ENCODE measurements around the gene MTMR10.

MTMR10 gene

DNA sequence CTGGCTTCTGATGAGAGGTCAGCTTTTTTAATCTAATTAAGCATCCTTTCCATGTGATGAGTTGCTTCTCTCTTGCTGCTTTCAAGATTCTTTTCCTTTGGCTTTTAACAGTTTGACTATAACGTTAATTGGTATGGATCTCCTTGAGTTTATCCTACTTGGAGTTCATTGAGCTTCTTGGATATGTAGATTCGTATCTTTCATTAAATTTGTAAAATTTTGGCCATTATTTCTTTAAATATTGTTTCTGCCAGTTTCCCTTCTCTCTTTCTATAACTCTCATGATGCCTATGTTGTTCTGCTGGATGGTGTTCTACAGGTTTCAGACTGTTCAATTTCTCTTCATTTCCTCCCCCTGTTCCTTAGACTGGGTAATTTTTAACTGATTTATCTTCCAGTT is 21.0 kb upstream of the MTMR10 start:
- no peak for DNase-seq (ENCODE audit: low read depth in 3 of 3)

DNA sequence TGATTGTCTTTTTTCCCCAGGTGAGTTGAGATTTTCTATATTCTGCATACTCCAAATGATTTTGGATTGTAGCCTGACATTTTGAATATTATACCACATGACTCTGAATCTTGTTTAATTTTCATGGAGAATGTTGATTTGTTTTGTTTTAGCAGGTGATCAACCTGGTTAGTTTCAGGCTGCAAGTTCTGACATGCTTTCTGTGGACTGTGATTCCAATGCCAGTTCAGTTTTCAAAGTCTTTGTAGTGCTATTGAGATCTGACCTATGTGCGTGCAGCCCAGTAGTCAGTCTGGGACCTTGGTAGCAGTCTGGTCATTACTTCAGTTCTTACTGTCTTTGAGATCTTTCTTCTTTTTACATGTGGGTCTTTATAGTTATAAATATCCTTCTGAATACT is 18.6 kb upstream of the MTMR10 start:
- DNase-seq (ENCODE audit: low read depth in 3 of 3), result no peak

DNA sequence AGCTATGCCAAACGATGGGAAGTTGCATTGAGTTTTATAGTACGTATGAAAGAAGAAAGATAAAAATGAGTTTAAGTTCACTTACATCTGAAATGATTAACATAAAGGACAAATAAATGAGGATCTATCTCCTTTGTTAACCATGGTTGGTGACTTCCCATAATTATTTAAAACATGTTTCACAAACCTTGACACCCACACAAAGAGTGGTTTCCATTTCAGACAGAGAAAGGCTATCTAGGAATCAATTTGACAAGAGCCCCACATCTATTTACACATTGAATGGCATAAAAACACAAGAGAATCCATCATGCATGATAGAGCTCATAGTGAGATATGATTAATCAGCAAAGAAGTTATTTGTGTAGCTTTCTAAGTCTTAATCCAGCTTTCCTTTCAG is 14.2 kb upstream of the MTMR10 start:
- DNase-seq (ENCODE audit: low read depth in 3 of 3), result no peak

DNA sequence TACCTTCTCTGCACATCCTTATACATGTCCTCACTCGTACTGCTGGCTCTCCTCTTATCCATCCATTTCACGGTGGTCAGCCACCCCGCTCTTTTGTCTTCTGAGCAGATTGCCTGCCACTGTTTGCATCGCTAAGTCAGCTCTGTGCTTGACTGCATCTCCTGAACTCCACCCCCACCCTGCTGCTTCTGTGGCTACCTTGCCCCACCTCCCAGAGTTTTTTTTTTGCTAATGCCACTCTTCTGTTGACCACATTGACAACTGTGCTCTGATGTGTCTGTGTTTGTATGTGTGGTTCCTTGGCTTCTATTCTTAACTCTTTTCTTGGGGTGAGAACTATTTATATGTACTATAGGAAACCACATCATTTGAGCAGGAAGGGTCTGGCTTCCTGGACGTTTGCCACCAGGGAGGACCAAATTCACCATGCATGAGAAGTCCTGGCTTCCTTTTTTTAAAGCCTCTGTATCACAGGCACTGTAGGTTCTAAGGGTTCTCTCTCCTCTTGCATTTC is 12.8 kb upstream of the MTMR10 start:
- no peak for DNase-seq (ENCODE audit: low read depth in 3 of 3)

DNA sequence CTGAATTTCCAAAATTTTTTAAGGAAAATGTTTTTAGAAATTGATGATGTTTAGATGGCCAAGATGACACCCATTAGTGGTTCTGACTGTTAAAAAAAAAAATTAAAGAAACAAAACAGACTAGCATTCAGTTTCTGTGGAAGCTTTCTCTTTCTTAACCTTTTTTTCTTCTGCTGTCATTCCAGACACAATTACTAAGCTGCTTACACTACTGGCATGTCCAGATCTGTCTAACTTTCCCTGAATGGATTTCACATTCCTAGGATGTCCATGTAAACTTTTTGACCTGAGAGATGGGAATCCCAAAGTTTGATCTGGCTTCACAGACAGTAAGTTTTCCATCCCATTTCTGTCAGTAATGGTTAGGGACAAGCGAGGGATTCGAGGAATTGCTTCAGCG is 10.3 kb upstream of the MTMR10 start:
- DNase-seq (ENCODE audit: low read depth in 3 of 3), result no peak

DNA sequence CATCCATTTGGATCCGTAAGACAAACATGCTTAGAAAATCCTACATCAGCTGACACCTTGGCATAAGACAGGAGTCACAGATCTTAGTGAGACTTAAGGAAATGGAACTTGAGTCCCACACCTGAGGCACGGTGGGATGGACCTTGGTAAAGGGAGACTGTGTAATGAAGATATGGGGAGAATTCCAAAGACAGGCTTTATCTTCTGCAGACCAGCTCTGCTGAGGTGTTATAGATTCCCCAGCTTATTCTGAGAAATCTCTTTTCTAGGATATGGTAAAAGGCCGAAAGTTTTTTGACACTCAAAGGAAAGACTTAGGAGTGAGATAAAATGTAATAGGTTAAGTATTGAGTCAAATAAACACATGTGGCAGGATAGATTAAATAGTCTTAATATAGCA is 8.3 kb upstream of the MTMR10 start:
- no peak for DNase-seq (ENCODE audit: low read depth in 3 of 3)

DNA sequence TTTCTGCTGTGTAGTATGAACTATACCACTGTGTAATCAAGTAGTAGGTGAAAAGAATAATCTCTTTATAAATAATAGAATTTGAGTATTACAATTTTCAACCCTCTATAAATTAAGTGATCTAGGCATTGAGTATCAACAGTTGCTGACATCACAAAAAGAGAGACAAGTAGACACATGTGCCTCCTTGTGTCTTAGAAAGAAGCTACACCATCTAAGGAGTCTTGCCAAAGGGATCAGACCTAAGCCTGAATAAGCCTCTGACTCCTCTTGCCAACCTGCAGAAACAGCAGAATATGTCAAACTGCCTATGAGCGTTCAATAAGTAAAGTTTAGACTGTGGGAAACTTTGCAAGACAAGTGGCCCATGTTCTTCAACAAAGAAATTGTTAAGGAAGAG is 5.8 kb upstream of the MTMR10 start:
- no peak for DNase-seq (ENCODE audit: low read depth in 3 of 3)

DNA sequence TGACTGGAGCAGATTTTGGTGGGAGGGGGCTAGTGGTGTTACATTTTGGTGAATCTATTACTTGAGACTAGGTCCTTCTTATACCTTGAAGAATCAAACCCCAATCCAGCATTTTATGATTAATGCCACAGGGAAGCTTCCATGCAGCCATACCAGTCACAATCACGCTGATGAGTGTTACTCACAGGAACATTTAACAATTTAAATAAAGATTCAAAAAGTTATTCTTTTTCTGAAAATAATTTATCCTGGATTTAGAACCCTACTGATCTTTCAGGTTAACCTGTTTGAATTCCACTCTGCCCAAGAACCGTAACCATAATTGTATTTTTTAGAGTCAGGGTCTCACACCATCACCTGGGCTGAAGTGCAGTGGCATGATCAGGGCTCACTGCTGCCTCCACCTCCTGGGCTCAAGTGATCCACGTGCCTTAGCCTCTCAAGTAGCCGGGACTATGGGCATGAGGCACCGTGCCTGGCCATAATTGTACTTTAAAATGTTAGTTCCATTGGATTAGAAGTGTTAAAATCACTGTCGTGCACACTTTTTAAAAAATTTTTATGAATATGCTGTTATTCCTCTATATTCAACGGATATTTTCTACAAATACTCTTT is 929 bp upstream of the MTMR10 start:
- DNase-seq (ENCODE audit: low read depth in 3 of 3), result no peak

DNA sequence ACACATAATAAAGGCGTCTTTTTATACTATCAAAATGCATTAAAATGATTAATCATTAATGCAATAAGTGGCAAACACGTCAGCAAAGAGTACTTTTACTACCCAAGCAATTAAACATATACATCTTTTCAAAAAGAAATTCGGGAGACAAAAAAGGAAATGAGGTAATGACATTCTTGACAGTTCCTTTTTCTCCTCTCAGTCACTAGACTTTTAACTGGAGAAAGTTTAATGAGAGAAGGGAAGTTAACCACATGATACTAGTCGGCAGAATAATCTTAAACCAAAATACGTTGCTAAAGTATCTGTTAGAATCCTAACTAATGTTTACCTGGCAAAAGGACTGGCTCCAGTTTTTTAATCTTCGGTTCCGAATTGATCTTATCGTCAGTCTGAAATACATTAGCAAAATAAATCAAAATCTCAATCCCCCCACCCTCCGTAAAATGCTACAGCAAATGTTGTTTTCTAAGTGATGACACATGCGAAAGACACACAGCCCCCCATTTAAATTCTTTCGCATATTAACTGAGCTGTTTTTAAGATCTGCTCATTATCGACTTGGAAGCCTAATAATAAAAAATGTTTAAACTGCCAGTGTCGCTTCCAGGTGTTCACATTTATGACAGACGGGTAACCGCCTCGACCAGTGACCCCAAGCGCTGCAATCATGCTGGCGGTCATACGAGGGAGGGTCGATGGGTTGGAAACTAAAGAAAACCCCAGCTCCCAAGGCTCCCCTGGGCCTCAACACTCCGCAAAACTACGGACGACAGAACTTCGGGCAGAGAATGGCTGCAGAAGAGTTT is 778 bp downstream of the MTMR10 start:
- no peak for DNase-seq (ENCODE audit: low read depth in 3 of 3)

DNA sequence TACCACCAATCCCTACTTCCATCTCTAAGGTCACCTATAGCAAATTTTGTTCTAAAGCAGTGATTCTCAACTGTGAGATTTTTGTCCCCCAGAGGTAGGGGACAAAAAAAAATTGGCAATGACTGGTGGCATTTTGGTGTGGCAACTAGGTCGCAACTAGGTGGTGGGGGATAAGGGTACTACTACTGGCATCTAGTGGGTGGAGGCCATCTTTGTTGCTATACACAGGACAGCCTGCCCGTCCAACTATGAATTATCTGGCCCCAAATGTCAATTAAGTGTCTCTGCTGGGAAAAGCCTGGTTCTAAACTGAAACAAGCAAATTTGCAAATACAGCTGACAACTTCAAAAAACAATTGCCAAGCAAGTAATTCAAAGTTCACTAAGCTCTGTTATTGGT is 1.4 kb downstream of the MTMR10 start:
- no peak for DNase-seq (ENCODE audit: low read depth in 3 of 3)

DNA sequence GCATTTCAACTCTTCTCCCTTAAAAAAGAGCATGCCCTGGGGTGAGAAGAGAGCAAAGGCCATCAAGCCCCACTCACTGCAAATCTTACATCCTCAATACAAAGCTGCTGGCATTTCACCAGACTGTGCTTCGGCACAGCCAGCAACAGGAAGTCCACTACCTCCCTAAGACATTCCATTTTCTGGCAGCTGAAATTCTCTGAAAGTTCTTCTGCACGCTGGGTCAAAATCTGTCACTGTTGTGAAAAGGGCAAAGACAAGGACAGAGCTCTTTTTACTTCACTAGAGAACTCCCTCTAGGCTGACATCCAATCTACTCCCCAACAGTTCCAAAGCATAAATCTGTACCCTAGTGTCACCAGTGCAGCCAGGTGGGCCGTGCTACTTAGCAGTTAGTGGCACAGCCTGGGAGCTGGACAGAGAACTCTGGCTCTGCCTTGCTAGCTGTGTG is 6.3 kb downstream of the MTMR10 start:
- no peak for DNase-seq (ENCODE audit: low read depth in 3 of 3)

DNA sequence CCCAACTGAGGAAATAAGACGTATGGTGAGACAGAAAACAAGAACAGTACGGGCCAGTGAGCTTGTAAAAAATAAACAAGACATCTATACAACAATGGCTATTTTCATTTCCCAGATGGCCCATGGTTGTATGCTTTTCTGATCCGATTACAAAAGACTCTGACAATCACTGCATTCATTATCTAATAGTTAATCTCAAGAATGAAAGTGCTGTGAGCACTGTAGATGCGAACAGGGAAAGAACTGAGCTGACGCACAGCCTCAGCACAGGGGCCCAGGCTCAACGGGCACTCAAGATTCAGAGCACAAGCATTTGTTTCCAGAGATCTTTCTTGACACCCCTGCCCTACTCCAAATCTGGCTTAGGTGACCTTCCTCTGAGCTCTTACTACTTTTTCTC is 6.9 kb downstream of the MTMR10 start:
- DNase-seq (ENCODE audit: low read depth in 3 of 3), result no peak

DNA sequence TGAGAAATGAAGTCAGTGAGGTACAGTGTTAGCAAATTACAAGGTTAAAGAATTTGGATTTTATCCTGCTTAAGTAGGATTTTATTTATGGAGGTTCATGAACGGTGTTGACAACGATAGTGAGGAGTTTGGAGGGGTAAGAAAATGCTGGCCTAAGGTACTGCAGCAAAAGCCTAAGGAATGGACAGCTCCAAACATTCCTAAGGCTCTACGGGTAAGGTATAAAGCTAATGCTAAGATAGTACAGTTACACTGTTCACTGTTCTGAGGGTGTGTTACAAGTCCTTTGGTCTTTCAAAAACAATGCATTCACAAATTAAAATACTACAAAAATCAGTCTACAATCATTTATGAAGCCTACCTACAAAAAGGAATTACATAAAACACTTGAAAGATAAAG is 7.3 kb downstream of the MTMR10 start:
- no peak for DNase-seq (ENCODE audit: low read depth in 3 of 3)

DNA sequence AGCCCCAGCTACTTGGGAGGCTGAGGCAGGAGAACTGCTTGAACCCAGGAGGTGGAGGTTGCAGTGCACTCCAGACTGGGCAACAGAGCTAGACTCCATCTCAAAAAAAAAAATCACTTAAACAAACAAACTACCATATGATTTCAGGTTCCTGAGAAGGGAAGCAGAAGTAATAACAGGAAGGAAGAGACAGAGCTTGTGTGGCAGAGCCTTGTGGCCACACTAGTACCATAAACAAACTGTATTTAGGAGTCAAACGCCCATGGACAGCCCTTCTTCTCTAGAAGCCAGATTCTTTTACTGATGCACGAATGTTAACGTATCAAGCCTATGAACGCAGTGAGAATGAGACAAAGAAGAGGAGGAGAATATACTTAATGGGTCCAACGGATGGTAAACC is 12.0 kb downstream of the MTMR10 start:
- no peak for DNase-seq (ENCODE audit: low read depth in 3 of 3)

DNA sequence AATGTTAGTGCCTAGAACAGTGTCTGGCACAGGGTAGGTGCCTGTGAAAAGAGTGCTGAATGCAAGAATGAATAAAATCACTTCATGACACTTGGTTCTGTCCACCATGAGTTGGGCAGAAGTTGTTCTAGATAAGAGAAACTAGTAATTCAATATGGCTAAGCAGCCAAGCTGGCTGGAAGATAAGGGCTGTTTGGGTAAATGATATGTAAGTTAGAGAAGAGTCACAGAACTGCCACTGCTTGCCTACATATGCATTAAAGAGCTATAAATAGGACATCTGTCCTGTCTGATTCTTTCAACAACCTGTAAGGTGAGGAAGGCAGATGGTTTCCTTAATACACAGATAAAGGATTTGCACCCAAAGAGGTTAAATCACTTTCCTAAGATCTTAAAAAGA is 13.1 kb downstream of the MTMR10 start:
- no peak for DNase-seq (ENCODE audit: low read depth in 3 of 3)

DNA sequence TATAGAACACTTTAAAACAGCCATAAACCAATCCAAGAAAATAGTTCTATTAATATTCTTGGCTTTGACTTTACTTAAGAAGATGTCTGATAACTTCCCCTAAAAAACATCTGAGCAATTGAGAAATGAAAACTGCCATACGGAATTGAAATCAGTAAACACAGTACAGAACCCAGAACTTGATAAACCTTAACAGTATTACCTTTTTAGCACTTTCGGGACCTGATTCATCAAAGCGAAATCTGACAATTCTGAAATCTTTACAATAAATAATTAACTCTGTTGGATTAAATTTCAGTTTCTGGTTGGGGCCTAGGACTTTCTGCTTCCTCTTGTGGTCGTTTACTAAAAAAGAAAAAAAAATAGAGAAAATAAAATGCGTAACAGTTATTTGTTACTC is 17.3 kb downstream of the MTMR10 start:
- no peak for DNase-seq (ENCODE audit: low read depth in 3 of 3)

DNA sequence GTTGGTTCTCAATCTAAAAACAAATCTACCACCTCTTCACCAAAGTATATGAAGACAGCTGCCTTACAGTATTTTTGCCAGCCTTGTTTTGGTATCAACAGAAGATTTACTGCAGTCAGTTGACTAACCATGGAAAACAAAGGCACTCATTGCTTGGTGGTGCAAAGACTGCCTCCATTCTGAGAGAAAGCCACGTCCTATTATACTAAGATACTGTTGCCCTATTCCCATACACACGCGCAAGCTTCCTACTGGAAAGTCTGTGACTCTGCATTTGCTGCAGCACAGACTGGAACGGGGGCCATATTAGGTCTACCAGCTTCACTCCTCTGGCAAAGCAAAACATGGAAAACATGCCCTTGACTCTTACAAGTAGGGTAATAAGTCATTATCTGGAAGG is 18.0 kb downstream of the MTMR10 start:
- DNase-seq (ENCODE audit: low read depth in 3 of 3), result no peak

DNA sequence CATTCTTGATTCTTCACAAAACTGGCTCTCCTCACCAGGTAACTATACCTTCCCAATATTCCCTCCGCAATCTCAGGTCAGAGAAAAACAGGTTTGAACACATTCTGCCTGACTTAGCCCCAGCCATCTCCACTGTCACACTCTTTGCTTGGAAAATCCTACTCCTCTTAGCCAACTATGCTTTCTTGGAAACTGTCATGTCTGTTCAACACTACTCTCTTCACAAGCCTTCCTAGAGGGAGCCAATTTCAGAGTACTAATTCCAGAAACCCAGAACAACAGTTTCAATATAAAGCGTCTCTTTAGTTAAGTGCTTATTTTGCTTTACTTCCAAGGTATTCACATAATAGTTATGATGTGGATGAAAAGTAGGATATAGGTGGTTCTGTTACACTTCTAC is 21.7 kb downstream of the MTMR10 start:
- no peak for DNase-seq (ENCODE audit: low read depth in 3 of 3)

DNA sequence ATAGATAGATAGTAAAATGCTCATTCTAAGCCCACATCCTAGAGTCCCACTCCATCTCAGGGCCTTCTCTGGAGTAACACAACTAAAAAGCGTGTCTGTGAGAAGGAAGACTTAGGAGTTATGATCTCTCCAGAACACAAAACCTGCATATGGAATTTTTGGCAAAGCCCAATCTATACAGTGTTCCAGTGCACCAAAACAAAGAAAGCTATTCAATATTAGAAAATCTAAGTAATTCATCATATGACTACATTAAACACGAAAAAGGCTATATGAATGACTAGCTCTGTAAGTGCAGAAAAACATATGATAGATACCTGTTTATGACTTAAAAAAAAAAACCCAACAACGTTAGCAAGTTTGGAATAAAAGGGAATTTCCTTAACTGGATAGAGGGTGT is 27.7 kb downstream of the MTMR10 start:
- no peak for DNase-seq (ENCODE audit: low read depth in 3 of 3)

DNA sequence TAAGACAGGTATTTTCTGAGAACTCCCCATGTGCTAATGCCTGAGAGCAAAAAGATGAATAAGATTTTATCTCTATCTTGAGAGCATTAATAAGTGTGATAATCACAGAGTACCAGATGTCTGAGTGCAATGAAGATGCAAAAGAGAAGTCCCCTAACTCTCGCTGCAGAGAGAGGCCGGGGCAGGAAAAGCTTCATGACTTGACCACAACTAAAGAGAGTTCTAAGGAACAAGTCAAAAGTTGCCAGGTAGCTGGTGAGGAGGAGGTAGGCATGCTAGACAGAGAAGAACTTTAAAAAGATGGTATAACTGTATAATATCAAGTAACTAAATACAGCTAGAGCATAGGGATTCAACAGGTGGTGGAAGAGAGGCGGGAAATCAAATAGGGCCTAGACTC is 28.8 kb downstream of the MTMR10 start:
- DNase-seq (ENCODE audit: low read depth in 3 of 3), result no peak

DNA sequence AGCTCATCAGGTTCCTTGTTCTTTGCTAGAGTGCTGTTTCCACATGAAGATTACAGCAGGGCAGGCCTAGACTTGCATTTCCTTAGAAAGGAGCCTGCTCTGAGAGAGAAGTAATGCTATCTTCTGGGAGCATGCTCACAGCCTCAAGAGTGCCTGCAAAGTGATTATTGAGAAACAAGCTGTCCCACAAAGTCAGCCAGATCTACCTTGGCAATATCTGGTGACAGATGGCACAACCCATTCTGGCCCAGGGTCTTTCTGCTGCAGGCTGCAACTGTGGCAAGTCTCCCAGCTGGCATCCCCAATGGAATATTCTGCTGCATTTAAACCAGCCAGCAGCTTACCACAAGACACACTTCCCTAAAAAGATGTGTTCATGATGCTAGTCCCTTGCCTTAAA is 29.3 kb downstream of the MTMR10 start:
- DNase-seq (ENCODE audit: low read depth in 3 of 3), result no peak

DNA sequence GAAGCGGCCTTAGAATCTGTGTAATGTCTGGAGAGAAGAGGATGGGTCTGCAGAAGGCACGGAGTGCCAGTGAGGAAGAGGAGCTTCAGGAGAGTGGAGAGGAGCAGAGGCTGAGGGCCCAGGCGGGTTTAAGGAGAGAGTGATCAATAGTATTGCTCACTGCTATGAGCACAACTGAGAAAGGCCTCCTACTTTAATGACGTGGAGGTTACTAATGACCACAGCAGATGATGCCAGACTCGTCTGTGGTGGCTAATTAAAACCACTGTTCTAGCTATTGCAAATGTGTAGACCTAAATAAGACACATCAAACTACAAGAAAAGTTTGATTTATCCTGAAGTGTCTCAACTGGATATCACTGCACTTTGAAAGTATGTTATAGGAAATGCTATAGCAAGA is 33.2 kb downstream of the MTMR10 start:
- DNase-seq (ENCODE audit: low read depth in 3 of 3), result no peak

All from stimulated activated CD4-positive, alpha-beta T cell treated with anti-CD3 and anti-CD28 coated beads, TNF-alpha, amount 100 ng/mL, for 4 hours (primary cell).